Stimulated activated CD8-positive, alpha-beta memory T cell treated with anti-CD3 and anti-CD28 coated beads, Interleukin-7, amount 100 ng/mL, for 4 hours (primary cell): ENCODE results near the gene GAD1.

Experiments
- DNase-seq, 2 donors: peaks; one replicate each; pipeline ENCODE4 v3.0.0-alpha.2; 2020; ENCODE audit warnings: low read depth in 2 of 2

GAD1 gene

DNA sequence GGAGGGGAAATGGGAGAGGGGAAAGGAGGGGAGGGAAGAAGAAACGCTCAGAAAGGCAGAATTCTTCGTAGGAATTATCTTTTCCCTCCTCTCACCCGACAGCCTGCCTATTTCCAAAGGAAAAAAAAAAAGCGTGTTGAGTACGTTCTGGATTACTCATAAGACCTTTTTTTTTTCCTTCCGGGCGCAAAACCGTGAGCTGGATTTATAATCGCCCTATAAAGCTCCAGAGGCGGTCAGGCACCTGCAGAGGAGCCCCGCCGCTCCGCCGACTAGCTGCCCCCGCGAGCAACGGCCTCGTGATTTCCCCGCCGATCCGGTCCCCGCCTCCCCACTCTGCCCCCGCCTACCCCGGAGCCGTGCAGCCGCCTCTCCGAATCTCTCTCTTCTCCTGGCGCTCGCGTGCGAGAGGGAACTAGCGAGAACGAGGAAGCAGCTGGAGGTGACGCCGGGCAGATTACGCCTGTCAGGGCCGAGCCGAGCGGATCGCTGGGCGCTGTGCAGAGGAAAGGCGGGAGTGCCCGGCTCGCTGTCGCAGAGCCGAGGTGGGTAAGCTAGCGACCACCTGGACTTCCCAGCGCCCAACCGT lies at the start of gene GAD1:
Gene GAD1, plus strand, starts transcription at position 384 of the 589 bp plus-strand sequence. CDS start 1,705 bp downstream, outside the sequence.
- peak; percentile 35 to 59 for DNase-seq

DNA sequence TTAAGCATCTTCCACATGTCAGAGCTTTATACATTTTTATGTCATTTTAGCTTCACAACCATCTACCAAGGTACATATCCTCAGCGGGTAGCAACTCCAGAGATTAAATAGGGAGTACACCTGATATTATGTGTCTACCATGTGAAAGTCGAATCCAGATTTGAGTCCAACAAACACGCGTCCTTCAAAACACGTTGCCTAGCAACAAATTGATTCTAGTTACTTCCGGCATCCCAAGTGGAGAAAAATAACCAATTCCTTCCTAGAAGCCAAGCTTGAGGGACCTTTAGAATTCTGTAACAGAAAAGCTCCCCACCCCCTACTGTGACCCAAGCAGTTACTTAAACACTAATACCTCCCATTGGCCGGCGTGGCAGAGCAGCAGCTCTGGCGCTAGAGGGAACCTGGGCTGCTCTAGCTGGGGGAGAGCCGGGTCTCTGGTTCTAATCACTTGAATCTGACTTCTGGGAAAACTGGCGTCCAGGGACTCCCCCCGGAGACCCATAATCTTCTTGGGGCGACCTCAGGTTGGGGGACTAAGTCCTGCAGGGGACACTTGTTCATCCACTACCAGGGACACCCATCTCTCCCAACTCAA lies 46.6 kb upstream of the GAD1 start, which contains the start of gene ERICH2:
Gene ERICH2, plus strand, starts transcription at position 371 of the 598 bp plus-strand sequence. CDS start 304 bp downstream, outside the sequence.
- peak in 1 of 2 donors; percentile 23 for DNase-seq

DNA sequence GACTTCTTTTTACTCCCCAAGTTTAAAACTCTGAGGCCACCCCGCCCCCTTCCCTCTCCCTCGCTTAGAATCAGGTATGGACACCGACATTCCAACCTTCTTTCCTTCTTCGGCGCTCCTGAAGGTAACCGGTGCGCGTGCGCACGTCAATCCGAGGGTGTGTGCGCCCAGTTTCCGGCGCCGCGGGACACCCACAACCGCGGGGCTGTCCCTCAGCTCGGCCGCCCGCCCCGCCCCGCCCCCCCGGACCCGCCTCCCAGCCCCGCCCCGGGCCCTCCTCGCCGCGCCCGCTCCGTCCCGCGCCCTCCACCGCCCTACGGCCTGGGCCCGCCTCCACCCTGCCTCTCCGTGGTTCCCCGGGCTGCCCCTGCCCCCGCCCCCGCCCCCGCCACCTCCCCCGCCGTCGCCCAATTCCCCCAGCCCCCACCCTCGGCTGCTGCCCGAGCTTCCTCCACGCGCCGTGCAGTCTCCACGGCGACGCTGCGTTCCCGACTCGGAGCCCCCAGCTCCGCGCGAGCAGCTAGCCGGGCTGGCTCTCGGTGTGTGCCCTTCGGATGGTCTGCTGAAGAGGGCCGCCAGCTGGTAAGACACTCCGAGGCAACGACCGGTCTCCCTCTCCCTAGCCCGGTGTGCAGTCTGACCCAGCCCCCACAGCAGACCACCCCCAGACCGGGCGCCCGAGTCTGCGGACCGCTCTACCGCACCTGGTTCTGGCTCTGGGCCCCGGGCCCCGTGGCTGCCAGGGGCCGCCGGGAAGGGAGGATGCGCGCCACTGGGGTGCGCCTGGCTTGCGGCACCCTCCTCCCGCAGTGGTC lies 45.9 kb upstream of the GAD1 start:
- DNase-seq, result peak; percentile 26 to 73

DNA sequence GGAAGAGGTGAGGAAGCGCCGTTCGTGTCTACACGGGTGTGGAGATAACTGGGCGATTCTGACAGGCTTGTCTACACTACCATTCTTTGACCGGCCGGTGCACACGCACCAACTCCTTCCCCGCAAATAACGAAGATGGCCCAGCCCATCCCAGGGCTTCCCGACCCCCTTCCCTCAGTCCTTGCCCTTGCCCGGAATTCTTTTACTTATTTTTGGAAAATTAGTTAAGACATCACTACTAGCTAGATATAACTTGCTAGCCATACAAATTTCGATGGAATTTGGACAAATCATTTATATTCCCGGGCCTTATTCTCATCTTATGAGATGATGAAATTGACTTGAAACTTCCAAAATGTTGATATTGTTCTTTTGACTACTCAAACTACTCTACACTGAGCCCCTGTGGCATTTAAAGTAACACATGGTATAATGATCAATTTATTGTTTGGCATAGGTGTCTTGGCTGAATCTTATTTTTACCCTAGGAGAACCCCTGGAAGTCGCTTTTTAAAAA lies 45.2 kb upstream of the GAD1 start:
- no peak for DNase-seq

DNA sequence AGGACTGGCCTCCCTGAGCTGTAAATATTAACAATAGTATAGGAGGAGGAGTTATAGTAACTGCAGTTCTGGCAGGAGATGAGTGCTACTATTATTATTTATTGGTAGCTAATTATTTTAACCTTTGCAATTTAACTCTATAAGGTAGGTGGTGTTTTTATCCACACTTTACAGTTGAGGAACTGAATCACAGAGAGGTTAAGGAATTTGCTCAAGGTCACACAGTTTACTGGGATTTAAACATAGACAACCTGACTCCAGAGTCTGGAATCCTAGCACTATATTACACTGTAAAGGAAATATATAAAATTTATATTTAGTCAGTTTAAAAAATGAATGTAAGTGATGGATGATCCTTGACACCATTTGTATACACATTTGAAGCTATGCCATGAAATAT lies 44.4 kb upstream of the GAD1 start:
- no peak for DNase-seq

DNA sequence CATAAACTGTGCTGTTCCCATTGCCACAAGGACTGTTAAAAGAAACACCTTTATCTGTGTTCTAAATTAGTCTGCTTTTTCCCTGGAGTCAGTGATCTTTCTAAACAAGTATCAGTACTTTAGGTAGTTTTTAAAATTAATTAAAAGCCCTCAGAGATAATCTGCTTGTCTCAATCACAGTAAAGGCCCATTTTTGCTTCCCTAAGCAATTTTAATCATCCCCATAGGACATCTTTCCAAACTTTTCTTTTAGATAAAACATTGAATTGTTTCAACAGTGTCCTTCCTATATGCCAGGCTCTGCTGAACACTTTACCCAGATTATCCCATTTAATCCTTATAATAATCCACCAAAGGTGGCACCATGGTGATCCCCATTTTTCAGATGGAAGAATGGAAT lies 42.6 kb upstream of the GAD1 start:
- no peak for DNase-seq

DNA sequence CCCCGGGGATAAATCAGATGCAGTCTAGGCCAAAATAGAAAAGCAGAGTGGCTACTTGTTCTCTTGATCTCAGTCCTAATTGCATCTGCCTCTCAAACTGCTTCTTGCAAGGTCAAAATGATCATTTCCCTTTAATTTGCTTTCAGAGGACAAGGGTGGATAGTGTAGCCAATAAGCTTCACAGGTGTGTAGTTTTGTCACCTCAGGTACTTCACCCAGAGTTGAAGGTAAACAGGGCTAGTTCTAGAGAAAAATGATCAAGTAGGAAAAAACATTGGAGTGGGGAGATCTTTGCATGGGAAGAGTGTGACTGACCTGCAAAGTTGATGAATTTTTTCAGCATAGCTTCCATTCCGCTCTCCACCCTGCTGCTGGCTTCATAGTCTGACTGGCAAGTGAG lies 37.8 kb upstream of the GAD1 start:
- no peak for DNase-seq

DNA sequence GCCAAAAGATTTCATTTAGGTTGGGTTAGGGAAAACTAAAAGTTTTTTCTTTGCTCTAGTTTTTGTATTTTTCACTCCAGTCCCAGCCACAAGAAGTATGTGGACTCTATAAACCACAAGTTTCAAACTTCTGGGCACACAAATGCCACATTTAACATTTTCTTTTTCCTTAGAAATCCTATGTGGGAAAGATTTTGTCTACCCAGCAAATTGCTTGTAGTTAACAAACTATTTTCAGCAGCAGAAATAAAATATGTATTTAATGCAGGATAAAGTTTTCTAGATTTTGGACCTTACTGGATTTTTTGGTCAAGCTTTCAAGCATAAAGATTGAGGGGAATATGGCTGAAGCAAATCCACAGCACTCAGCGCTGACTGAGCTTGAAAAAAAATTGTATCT lies 37.4 kb upstream of the GAD1 start:
- DNase-seq, result no peak

DNA sequence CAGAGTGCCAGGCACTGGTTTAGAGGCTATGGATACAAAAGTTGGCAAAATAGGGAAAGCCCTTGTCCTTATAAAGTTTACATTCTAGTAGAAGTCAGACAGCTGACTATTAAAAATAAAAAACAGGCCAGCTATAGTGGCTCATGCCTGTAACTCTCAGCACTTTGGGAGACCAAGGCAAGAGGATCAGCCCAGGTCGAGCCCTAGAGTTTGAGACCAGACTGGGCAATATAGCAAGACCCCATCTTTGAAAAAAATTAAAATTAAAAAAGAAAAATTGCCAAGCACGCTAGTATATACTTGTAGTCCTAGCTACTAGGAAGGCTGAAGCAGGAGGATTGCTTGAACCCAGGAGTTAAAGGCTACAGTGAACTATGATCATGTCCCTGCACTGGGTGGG lies 34.0 kb upstream of the GAD1 start:
- no peak for DNase-seq

DNA sequence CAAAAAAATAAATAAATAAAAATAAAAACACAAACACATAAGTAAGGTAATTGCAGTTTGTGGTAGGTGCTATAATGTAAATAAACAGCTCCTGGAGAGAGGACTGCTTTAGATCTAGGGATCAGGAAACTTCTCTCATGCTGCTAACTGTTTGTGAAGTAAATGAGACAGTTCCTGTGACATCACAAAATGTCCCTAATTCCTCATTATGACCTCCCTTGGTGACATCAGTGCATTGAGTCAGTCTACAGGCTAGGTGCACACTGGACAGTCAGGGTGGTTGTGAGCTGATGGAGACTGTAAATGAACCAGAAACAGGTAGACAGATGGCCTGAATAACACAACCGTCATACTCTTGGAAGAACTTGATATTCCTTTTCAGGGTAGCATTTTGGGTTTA lies 33.1 kb upstream of the GAD1 start:
- DNase-seq, result no peak

DNA sequence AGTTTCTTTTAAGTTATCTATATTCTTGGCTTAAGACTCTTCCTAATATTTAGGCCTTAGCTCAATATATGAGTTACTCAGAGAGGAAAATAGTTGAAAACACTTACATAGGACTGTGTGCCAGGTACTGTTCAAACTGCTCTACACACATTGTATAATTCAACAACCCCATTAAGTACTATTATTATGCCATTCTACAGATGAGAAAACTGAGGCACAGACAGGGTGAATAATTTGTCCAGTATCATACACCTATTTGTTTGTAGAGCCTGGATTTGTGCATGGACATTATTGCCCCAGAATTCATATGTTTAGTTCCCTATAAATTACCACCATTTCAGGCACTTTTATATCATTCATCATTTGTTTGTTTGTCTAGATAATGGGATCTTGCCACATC lies 17.7 kb upstream of the GAD1 start:
- no peak for DNase-seq

DNA sequence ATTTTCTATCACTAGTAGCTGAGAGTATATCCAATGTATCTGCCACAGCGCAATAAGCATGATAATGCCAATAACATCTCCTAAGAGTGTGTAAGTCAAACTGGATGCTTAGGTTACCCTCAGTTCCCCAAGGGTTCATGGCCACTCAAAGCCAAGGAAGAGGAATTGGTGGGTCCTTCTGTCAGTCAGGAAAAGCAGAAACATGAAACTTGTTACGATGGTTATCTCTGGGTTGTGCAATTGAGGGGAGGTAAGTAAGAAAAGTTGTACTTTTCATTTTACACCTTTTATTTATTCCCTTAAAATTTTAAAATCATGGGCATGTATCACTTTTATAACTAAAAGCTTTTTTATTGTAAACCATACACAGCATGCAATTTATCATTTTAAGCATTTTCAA lies 10.1 kb upstream of the GAD1 start:
- DNase-seq, result no peak

DNA sequence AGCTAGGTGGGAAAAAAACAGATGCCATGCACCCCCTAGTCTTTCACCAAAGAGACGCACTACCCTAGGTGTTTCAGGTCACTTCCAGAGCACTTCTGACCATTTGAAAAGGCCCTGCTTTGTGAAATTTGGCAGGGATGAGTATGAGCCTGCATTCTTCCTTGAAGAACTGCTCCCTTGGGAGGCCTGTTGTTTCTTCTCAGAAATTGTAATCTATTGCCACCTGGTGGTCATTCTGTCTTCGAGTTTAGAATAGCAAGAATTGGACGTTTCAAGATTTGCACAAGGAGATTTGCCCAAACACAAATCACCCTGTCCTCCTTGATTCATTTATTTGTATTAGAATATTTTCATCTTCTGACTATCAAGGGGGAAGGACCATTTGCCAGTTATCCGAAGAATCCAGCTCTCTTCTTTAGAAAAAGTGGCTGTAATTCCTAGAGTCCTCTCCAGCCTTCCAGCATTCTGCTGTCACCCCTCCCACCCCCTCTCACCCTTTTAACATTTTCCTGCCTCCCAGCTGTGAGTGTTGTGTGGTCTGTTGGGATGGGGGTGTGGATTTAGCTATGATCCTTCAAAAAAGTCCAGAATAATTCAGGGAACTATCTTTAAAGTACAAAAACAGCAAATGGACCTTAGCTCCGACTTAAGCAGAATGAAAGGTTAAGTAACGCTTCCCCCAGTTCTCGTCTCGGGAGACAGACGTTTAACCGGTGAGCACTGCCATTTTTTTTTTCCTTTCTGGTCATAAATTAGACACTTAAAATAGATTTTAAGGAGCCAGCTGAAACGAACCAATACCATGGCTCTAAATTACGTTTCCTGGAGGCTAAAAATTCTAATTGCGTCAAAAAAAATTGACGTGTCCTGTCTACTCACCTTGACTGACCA lies 3.7 kb upstream of the GAD1 start:
- DNase-seq, result no peak

DNA sequence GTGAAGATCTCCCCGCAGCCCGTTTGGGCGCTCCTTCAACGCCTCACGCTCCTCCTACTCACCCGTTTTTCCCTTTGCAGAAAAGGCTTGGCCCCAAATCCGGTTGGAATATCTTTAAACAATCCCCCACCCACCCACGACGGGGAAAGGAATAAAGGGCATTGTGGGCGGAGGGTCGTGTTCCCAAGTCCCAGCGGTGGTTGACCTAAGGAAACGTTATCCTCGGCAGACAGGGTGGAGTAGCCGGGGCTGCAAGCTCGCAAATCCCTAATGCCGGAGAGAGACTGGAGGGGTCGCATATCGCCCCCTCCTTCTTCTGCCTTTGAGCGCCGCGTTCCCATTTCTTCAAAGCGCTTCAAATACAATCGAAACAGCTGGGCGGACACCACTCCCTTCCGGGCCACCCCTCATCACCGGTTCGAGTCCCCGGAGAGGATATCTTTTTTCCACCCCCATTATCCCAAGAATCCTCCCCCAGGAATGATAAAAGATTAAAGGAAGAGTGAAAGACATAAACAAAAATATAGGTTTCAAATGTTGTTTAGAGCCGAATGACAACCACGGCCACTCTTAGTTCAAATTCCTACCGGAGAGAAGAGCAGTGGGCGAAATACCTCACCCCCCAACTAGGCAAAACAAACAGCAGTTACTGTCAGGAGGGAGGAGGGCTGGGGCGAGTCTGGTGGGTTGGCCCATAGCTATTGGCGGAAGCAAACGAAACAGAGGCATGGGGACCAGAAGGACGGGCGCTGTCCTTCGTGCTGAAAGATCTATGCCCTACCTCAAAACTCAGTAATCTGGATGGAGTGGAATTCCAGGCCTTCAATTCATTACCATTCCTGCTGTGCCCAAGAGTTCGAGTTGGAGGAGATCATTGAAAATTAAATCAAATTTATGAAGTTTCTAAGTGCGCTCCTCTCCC lies 2.8 kb upstream of the GAD1 start:
- DNase-seq, result no peak

DNA sequence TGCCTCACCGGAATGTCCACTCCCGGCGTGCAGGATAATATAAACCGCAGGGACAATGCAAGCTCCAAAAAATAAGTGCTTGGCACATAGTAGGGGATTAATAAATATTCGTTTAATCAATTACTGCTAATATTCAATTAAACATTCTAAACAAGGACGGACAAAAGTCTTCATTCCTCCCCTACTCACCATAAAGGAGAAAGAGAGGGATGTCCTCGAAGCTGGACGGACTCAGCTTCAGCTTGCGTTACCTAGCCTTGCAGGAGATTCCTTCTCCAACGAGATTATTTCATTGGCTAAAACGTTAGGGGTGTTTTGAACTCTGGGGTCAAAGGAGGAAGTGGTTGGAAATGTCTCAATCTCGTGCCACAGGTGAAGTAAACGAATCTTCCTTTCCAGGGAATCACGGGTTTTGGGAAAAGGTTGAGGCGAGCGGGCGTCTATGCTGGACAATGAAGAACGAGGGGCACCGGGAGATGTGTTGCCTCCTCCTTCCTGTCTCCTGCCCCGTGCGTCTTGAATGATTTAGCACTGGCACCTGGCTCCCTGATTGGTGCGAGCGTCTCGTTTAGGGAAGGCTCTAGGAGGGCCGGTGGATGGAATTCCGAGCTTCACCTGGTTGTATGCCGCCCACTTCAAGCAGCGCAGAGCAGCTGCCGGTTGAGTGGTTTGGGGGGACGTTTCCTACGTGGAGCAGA lies 2.0 kb upstream of the GAD1 start:
- no peak for DNase-seq

DNA sequence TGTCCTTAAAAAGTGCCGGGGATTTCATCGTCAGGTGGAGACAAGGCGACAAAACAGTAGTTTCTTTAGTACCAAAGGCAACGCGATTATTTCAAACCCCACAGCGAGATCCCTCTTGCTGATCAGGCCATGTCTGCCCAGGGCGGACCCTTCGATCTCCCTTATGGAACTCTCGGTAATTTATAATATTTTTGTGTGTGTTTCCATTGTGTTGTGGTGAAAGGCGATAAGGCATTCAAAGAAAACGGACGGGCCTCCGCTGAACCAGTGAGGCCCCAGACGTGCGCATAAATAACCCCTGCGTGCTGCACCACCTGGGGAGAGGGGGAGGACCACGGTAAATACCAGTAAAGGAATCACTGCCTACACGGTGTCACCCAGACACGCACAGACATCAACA lies 1.4 kb upstream of the GAD1 start:
- DNase-seq, result no peak

DNA sequence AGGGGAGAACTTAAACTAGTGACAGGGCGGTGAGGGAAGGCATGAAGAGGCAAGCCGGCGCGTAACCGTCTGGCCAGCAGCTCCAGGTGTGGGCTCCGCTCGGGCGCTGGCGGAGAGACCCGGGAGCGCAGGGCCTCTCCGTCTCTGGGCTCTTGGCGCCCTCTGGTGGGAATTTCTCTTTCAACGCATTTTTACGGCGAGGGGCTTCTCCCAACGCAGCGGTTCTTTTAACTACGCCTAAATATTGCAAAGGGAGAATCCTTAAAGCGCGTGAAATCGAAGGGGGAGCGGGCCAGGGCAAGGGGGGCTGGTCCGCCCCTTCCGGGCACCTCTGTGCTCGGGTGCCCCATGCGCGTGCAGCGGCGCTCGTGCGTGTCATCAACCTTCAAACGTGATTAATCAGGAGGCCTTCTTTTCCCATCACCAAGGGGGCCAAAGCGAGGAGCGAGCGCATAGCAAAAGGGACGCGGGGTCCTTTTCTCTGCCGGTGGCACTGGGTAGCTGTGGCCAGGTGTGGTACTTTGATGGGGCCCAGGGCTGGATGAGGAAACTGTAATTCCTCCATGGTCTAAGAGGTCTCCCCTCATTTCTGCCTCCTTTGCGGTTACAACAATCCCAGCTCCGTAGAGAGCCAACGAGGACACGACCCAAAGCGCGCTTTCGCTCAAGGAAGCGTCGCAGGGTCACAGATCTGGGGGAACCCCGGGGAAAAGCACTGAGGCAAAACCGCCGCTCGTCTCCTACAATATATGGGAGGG lies 762 bp upstream of the GAD1 start:
- DNase-seq, result peak; percentile 17 to 35

DNA sequence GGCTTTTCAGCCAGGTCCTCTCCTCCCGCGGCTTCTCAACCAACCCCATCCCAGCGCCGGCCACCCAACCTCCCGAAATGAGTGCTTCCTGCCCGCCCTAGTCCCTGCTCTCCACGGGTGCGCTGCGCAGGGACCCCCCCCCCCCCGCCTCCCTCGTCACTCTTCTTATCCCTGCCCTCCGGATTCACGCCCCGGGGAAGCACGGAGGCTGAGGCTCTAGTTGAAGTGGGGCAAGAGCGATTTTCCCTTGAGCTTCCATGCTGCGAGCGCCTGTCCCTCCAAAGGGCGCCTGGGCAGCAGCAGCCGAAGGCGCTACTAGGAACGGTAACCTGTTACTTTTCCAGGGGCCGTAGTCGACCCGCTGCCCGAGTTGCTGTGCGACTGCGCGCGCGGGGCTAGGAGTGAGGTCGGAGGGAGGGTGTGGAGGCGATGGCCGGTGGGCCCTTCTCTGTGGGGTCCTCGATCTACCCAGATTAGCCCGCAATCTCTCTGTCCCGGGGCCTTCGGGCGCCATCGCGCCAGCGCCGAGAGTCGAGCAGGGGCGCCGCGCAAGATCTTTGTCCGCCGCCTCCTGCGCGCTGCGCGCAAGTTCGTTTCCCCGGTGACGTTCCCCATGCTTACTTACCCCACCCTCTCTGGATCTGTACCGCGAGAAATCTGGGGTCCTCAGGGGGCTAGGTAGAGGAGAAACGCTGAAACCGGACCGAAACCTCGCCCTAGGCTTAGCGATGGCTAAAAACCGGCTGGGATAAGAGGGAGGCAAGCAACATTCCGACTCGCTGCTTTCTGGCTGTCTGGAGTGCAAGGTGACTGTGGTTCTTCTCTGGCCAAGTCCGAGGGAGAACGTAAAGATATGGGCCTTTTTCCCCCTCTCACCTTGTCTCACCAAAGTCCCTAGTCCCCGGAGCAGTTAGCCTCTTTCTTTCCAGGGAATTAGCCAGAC lies 677 bp downstream of the GAD1 start:
- no peak for DNase-seq
